Bronchus fibroblast of lung (primary cell): ENCODE measurements around the gene RBX1. TPM values are rescaled to one million over a fixed set of nuclear protein-coding genes. Genes with fewer than 3 reads are reported as not detected.

Experiments used
- total RNA-seq: library from RNA; depleted of rRNA; stranded (reverse); fragments of >200 nt; gene quantifications from 2 replicates; pipeline ENCODE4 v1.2.3, GENCODE V29; 2015

The RBX1 gene
- total RNA-seq, result 114 and 122 TPM in 2 replicates

GRCh38 chr22:40950962-40951794 is at the start of gene RBX1:
Gene RBX1 (plus strand): TSS chr22:40951378. CDS start chr22:40951399, 21 bp downstream.

Other genes starting within 250 kb of the RBX1 start
- 20.2 and 23.9 TPM in 2 replicates for gene SLC25A17, start 132.0 kb upstream of the RBX1 start, total RNA-seq
- gene ST13, start 94.7 kb upstream of the RBX1 start, total RNA-seq, result 91.4 and 113 TPM in 2 replicates
- gene XPNPEP3, start 94.2 kb upstream of the RBX1 start, total RNA-seq, result 8.1 and 10.0 TPM in 2 replicates
- gene DNAJB7, start 89.3 kb upstream of the RBX1 start, total RNA-seq, result not detected in 2 replicates
- 18.8 and 28.5 TPM in 2 replicates for gene EP300, start 141.2 kb downstream of the RBX1 start, total RNA-seq